ENCODE results near the gene DARS1.

- TF ChIP-seq POLR2A (IDR thresholded peaks at IDR 0.05; ENCODE audit: low read depth, low read length) (no peak), TAF1 (IDR thresholded peaks at IDR 0.05; ENCODE audit: borderline replicate concordance, low read depth, low read length) (no peak), POLR2AphosphoS5 (IDR thresholded peaks at IDR 0.05; ENCODE audit: low read depth, low read length) (no peak)
Observed at GRCh38 chr2:135890835-135891234, 94.6 kb downstream of the DARS1 start.
